Measurements from ENCODE around the gene TCP10L.
"Not testable (repeated sequence)": the region's sequence is repeated elsewhere in the genome, so short reads cannot be mapped to it uniquely, and the experiment has no call there.

The TCP10L gene, protein sequence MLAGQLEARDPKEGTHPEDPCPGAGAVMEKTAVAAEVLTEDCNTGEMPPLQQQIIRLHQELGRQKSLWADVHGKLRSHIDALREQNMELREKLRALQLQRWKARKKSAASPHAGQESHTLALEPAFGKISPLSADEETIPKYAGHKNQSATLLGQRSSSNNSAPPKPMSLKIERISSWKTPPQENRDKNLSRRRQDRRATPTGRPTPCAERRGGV

DNA sequence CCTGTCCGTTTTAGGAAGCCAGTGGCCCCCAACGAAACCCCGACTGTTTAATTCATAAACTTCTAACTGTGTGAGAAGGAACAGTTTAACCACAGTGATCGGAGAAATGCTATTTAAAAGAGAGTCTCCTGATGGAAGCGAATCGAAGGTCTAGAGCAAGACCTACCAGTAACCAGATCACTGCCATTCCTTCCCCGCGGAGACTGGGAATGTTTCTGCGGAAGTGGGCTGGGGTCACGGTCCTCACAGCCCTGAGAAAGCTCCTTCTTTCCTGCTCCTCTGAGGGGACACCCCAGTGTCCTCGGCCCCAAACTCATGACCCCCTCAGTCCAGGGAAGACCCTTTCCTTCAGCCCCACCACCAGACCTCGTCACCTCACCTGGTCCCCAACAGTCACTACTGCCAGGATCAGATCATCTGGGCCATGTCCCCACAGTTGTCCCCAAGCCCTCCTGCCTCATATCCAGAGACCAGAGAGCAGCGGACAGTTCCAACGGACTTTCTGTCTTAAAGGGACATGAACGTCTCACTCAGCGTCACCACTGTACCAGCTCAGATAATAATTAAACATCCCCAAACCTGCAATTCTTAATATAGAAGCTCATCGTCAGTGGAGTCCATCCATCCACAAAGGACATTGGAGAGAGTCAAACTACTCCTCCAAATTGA is at the start of gene TCP10L:
TSS of gene TCP10L (minus strand) at position 482 of the 669 bp plus-strand sequence. CDS start 1,219 bp downstream, outside the sequence.
- no peak for DNase-seq (ENCODE audit: low spot score)

DNA sequence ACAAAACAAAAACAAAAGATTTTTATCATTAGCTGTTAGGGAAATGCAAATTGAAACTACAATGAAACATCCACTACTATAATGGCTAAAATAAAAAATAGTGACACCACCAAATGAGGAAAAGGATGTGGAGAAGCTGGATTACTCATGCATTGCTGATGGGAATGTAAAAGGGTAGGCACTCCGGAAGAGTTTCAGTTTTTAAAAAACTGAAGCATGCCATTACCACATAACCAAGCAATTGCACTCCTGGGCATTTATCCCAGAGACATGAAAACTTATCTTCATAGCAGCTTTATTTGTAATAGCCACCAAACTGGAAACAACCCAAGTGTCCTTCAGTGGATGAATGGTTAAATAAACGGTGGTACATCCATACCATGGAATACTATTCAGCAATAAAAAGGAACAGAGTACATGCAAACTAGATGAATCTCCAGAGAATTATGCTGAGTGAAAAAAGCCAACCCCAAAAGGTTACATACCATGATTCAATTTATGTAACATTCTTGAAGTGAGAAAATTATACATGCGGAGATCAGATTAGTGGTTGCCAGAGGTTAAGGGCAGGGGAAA is 41.4 kb upstream of the TCP10L start:
- no peak for DNase-seq (ENCODE audit: low spot score)

DNA sequence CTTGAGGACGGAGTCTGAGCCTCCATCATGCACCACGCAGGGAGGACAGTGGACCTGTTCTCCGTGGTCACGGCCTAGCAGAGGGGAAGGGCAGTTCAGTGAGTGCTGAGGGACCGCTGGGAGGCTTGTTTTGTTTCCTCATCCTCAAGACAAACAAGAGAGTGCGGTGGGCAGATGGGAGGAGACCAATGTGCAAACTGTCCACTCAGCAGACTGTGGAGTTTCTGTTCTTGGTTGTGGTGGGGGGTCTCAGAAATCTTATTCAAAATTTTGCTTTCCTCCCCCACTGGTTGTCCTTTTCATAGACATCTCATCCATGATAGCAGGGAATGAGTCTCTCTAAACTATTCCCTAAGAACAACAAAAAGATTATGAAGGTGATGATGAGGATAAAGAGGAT is 32.9 kb upstream of the TCP10L start:
- DNase-seq (ENCODE audit: low spot score), result not testable (repeated sequence)

- DNase-seq (ENCODE audit: low spot score), result no peak
Observed at GRCh38 chr21:32613436-32614043, 28.2 kb upstream of the TCP10L start.

DNA sequence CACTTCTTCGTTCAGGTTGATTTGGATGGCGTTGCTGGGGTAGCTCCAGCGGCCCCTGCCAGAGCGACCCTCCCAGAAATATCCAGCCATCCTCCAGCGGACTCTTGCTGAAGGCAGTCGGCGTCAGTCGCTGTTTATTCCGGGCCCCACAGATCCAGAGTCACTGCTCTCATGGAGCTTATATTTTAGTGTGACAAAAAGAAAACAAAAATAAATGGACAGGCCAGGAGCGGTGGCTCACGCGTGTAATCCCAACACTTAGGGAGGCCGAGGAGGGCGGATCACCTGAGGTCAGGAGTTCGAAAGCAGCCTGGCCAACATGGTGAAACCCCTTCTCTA is 27.6 kb upstream of the TCP10L start:
- no peak for DNase-seq (ENCODE audit: low spot score)

- DNase-seq (ENCODE audit: low spot score), result peak; percentile 83
Observed at GRCh38 chr21:32612075-32612998, 27.0 kb upstream of the TCP10L start, which contains the start of gene CFAP298. Gene CFAP298, minus strand, starts transcription at chr21:32612377. Its CDS starts 134 bp downstream, at chr21:32612243.

DNA sequence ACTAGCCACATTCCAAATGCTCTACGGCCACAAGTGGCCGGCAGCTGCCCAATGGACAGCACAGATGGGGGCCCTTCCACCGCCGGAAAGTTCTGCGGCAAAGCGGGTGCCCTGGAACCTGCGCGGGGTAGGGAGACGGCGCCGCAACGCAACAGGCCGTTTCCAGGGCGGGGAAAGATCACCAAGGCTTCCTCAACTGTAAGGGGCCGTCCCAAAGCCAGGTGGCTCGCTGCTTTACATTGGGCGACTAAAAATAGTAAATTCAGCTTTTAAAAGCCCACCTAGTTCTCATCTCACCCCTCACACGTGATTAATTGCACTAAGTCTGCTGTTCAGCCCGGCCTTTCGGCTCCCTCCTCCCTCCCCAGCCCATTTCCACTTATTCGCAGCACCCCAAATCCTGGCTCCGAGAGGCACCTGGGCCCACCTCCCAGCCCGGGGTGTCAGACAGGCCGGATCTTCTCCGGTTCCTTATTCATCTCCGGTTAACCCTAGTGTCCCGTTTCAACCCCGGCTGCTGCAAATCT is 26.2 kb upstream of the TCP10L start:
- DNase-seq (ENCODE audit: low spot score), result peak; percentile 27

GRCh38 chr21:32610940-32611339 is 25.6 kb upstream of the TCP10L start:
- DNase-seq (ENCODE audit: low spot score), result not testable (repeated sequence)

DNA sequence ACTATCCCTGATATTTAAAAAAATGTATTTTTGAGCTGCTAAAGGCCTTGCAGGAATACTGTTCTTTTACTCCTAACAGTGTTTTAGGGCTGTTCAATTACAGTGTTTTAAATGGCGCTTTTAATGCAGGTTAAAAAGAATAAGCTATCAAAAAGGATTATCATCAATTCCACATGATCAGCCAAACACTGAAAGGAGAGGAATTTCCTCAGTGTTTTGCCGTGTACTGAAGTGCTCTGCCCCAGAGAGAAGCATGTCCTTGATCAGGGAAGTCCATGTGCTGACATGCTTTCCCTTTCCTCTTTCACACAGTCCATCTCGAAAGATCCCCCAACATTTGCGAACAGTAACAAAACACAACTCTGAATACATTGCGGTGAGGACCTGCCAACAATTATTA is 23.5 kb upstream of the TCP10L start:
- DNase-seq (ENCODE audit: low spot score), result no peak

DNA sequence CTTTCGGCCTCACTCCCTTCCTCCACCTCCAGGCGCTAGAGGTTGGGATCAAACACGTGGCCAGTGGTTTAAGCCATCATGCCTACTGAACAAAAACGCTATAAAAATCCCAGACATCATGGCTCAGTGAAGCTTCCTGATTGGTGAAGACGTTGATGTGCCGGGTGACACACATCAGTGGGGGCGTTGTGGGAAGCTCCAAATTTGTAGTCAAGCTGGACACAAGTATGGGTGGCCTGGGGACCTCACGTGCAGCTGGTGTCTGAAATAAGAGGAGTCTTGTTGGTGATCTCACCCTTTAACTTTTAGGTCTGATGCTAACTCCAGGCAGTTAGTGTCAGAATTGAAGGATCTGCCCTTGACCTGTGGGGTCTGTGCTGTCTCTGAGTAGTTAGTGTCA is 20.1 kb upstream of the TCP10L start:
- no peak for DNase-seq (ENCODE audit: low spot score)

- DNase-seq (ENCODE audit: low spot score), result no peak
Observed at GRCh38 chr21:32604464-32604863, 19.1 kb upstream of the TCP10L start.

DNA sequence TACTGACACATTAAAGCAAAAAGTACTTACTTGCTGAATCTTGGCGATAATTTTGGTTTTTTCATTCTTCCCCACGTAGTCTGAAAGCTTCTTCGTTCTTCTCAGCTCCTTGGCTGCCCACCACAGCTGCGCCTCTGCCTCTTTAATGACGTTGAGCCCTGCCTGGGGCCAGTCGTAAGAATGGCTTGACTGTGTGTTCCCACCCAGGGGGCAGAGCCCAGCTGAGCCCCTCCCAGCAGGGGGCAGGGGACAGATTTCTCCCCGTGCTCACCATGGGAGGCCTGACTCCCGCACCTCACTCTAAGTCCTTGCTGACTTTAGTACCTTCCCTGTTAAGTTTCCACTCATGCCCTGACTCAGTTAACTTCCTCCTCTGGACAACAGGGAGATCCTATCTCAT is 17.8 kb upstream of the TCP10L start:
- no peak for DNase-seq (ENCODE audit: low spot score)

DNA sequence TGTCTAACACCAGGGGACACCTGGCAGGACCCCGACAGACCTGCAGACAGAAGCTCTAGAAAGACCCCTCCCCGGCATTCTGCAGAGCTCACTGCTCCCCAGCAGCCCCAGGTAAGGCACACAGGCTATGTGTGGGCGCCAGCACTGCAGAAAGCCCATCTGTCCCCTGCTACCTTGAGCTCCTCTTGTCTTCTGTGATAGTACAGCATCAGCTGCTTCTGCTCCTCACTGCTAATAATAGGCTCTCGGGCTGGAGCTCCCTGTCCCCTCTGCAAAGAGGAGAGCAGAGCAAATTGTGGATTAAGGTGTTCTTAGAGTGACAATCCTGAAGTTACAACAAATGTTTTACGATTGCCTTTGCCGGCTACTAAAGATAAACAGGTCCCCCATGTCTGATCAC is 16.8 kb upstream of the TCP10L start:
- DNase-seq (ENCODE audit: low spot score), result no peak

GRCh38 chr21:32599526-32599925 is 14.2 kb upstream of the TCP10L start:
- no peak for DNase-seq (ENCODE audit: low spot score)

DNA sequence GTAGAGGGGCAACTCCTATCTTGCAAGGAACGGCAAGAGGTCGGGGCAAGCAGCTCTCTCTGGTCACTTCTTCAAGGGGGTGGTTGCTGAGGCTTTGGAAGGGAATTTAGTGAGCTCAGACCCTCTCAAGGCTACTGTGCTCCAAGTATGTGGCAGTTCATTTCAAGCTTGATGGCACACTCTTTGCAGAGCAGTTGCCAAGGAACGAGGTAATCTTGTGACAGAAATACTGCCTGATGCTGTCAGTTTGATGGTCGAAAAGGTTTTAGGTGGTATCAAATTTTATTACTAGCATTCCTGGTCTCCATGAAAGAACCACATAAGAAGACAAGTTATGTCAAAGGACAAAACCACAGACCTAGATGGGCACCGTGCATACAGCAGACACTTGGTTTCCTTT is 13.8 kb upstream of the TCP10L start:
- no peak for DNase-seq (ENCODE audit: low spot score)

- no peak for DNase-seq (ENCODE audit: low spot score)
Observed at GRCh38 chr21:32597205-32597604, 11.9 kb upstream of the TCP10L start.

GRCh38 chr21:32595431-32595830 is 10.1 kb upstream of the TCP10L start:
- DNase-seq (ENCODE audit: low spot score), result no peak

- DNase-seq (ENCODE audit: low spot score), result no peak
Observed at GRCh38 chr21:32593690-32594089, 8.4 kb upstream of the TCP10L start.

DNA sequence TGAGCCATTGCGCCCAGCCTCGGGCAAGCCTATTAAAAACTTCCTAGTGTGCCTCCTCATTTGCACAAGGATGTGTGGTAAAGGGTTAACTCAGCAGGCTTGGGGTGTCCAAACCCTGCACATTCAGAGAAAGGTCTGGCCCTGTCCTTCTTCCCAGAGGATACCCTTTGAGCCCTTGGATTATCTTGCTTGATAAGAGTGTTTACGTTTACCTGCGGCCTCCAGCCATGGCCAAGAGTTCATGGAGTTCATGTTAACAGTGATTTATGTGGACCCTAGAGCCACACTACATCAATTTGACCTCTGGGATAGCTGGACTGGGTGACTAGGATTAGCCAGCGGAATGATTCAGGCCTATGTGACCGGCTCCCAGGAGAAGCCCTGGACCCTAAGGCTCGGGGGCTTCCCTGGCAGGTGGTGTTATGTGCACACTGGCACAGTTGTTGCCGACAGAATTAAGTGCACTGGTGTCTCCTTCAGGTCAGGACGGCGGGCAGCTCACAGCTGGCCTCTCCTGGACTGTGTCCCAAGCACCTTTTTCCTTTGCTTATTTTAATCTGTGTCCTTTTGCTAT is 7.7 kb upstream of the TCP10L start:
- DNase-seq (ENCODE audit: low spot score), result no peak

DNA sequence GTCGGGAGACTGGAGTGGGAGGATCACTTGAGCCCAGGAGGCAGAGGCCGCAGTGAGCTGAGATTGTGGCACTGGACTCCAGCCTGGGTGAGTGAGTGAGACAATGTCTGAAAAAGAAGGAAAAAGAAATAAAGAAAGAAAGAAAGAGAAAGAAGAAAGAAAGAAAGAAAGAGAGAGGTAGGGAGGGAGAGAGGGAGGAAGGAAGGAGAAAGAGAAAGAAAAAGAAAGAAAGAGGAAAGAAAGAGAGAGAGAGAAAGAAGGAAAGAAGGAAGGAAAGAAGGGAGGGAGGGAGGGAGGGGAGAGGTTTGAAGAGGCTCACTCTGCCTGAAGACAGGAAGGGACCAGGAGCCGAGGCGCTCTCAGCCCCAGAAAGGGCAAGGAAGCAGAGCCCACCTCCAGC is 4.8 kb upstream of the TCP10L start:
- DNase-seq (ENCODE audit: low spot score), result no peak

GRCh38 chr21:32587651-32588050 is 2.3 kb upstream of the TCP10L start:
- no peak for DNase-seq (ENCODE audit: low spot score)

Data from hematopoietic multipotent progenitor cell treated with erythropoietin and hydrocortisone succinate and interleukin-3 and kit ligand, for 15 days (in vitro differentiated cells).